ENCODE measurements around the gene DPP7.

DPP7 gene

GRCh38 chr9:137086531-137087408 is 27.8 kb downstream of the DPP7 start, which contains the start of gene MAN1B1:
Gene MAN1B1, plus strand, starts transcription at chr9:137086985. Its CDS starts 15 bp downstream, at chr9:137087000.
- DNase-seq (ENCODE audit: low read depth): peak; percentile 97

DNA sequence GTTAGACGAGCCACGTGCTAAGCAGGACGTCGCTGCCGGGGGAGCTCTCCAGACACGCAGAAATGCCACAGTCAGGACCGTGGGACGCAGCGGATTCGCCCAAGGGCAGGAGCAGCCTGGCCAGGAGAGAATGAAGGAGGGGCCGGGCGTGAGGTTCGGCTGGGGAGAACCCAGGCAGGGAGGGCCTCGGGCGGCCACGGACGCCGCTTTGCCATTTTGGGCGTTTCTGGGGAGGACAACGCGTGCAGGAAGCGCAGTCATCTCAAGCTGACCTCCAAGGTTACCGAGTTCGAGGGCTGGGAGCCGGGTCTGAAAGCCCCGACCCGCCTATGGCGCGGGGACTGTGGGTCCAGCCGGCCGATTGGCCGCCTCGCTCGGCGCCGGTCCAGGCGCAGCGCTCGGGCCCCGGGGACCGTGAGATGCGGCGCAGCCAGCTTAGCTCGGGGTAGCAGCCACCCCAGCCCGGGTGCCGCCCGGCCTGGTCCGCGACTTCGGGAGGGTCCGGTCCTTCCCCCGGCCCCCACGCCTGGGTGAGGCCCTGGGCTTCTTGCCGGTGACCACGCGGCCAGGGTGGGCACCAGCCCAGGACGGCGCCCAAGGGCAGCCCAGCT is 28.5 kb downstream of the DPP7 start:
- DNase-seq (ENCODE audit: low read depth): no peak

DNA sequence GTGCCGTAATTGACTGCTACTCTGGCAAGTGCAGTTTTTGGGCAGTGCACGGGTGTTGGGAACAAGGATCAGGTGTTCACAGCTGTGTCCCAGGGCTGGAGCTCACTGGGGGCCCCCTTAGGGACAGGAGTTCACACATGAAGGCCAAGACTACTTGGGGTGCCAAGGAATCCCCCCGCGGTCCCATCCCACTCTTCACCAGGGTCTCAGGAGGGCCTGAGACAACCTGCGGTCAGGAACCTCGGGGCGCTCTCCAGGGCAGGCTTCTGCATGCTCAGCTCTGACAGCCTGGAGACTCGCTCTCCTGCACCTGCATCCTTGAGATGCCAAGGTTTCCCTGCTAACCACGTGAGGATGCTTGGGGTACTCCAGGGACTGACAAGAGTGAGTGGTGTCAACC is 30.0 kb downstream of the DPP7 start:
- DNase-seq (ENCODE audit: low read depth): no peak

GRCh38 chr9:137083394-137084004 is 31.0 kb downstream of the DPP7 start:
- no peak for DNase-seq (ENCODE audit: low read depth)

DNA sequence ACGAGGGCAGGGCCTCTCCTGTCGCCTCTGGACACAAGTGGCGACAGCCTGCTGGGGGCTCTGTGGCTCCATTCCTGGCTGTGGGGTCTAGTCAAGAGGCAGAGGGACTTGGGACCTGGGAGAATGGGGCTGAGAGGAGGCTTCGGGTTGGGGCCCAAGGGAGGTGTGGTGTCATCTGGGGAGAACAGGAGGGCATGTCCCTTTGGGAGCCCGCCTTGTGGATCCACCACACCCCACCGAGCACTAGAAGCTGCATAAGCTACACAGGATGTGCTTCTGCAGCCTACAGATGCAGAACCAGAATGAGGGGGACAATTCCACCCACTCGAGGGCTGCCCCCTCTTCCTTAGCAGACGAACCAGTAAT is 31.6 kb downstream of the DPP7 start:
- DNase-seq (ENCODE audit: low read depth): no peak

- no peak for DNase-seq (ENCODE audit: low read depth)
Measured at GRCh38 chr9:137082222-137082924, 32.2 kb downstream of the DPP7 start.

GRCh38 chr9:137080260-137081122 is 34.0 kb downstream of the DPP7 start:
- DNase-seq (ENCODE audit: low read depth): no peak

GRCh38 chr9:137079401-137079787 is 35.1 kb downstream of the DPP7 start:
- no peak for DNase-seq (ENCODE audit: low read depth)

DNA sequence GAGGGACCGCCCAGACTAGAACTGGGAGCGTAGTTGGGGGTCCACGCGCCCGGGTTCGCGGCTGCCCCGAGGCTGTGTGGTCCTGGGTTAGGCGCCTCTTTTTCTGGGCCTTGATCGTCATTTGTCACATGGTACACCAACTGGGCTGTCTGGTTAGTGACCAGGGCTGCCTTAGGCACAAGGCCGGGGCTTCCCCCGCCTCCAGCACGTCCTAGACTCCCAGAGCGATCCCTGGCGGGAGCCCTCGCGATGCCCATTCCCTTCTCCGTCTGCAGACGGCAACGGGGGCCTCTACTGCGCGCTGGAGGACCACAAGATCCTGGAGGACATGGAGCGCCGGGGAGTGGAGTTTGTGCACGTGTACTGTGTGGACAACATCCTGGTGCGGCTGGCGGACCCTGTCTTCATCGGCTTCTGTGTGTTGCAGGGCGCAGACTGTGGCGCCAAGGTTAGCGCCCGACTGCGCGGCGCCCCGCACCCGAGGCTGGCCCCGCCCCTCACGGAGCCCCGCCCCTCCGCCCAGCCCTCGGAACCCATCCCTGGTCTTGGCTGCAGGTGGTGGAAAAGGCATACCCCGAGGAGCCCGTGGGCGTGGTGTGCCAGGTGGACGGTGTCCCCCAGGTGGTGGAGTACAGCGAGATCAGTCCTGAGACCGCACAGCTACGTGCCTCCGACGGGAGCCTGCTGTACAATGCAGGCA is 35.7 kb downstream of the DPP7 start:
- DNase-seq (ENCODE audit: low read depth): no peak

DNA sequence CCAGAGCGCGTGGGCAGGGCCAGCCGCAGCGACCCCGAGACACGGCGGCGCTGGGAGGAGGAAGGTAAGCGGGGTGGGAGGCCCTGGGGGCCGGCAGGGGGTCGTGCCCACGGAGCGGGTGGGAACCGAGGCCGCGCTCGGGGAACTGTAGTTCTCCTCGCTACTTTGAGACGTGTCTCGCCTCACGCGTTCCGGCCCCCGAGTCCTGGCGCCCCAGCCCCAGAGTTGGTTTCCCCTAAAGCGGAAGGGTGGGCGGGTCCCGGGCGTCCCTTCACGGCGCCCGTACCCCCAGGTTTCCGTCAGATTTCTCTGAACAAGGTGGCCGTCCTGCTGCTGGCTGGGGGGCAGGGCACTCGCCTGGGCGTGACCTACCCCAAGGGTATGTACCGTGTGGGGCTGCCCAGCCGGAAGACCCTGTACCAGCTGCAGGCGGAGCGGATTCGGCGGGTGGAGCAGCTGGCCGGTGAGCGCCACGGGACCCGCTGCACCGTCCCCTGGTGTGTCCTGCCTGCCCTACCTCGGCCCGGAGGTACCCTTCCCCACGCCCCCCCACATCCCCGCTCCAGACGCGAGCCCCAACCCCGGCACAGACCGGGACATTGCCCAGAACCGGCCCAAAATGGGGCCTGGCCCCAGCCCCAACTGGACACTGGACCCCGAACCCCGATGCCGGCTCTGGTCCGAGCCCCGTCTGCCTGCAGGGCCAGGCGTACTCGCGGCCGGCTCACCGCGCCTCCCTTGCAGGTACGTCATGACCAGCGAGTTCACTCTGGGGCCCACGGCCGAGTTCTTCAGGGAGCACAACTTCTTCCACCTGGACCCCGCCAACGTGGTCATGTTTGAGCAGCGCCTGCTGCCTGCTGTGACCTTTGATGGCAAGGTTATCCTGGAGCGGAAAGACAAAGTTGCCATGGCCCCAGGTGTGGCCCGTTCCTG is 36.5 kb downstream of the DPP7 start:
- peak; percentile 25 for DNase-seq (ENCODE audit: low read depth)

DNA sequence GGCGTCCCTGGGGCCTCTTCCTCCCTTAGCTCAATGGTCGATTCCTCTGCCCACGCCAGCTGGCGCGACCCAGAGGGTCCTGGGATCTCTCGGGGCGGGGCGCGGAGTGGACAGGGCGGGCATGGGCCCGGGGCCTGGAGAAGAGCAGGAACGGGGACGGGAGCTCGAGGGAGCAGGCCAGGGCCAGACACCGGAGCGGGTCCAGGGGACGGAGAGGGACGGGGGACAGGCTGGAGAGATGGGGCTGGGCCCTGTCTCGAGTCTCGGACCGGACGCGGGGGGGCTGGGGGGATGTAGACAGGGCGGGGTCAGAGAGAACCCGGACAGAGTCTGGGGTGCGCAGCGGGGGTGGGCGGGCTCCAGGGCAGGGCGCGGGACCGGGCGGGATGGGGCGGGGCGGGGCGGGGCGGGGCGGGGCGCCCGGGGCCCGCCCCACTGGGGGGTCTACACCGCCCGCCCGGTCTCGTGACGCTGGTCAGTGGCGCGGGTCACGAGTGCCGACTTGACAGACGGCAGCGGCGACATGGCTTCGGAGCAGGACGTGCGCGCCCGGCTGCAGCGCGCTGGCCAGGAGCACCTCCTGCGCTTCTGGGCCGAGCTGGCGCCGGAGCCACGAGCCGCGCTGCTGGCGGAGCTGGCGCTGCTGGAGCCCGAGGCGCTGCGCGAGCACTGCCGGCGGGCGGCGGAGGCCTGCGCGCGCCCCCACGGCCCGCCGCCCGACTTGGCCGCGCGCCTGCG is 37.4 kb downstream of the DPP7 start, which contains the start of gene UAP1L1:
UAP1L1 (plus strand) TSS at position 508 of the 738 bp plus-strand sequence; CDS start at position 524, 16 bp downstream.
- DNase-seq (ENCODE audit: low read depth): peak; percentile 20

DNA sequence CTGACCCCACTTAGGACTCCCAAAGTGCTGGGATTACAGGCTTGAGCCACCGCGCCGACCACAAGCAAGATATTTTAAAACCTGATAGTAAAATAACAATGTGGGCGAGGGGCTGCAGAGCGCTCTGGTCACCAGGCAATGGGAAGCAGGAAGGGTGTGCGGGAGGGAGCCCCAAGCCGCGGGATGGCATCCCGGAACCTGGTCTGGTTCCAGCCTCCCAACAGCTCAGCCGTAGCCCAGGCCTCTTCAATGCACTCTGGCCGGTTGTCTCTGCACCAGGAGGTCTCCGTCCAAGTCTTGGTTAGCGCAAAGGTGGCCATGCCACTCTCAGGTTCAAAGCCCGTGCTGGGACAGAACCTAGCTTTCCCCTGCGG is 37.9 kb downstream of the DPP7 start:
- no peak for DNase-seq (ENCODE audit: low read depth)

- no peak for DNase-seq (ENCODE audit: low read depth)
Measured at GRCh38 chr9:137075275-137075775, 39.2 kb downstream of the DPP7 start.

GRCh38 chr9:137074657-137075274 is 39.8 kb downstream of the DPP7 start:
- no peak for DNase-seq (ENCODE audit: low read depth)

DNA sequence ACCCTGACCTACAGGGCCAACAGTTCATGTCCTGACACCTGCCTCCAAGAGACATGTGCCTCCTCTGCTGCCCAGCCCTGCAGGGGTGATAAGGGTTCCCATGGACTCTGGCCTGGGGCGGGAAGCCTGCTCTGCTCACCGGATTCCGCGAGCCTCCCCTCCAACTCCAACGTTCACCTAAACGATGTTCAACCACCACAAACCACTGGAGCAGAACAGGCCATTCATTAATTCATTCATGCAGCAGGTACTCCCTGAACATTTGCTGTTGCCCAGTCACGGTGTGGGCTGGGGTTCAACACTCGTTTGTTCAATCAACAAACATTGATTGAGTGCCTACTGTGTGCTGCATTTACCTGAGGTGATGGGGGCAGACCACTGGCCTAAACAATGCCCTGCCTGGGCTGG is 40.5 kb downstream of the DPP7 start:
- DNase-seq (ENCODE audit: low read depth): no peak

DNA sequence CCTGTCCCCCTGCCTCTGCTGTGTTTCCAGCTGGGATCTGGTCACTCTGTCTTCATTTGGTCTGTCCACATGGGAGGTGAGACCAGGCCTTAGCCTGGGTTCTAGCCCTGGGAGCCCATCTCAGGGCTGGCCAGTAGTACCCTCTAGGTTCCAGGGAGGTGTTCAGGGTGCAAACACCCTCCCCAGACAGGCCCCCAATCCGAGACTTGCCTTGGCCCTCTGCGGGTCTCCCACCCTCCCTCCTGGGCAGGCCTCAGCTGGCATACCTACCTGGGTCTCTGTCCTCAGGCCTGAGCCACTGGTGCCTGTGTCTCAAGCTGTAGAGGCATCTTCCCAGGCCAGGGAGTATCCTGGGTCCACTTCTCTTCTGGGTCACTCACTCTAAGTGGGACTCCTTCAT is 43.3 kb downstream of the DPP7 start:
- no peak for DNase-seq (ENCODE audit: low read depth)

- DNase-seq (ENCODE audit: low read depth): no peak
Measured at GRCh38 chr9:137070906-137071275, 43.6 kb downstream of the DPP7 start.

GRCh38 chr9:137070201-137070905 is 44.2 kb downstream of the DPP7 start, which contains the start of gene SAPCD2:
Gene SAPCD2, minus strand, starts transcription at chr9:137070557. Its CDS starts 97 bp downstream, at chr9:137070460.
- DNase-seq (ENCODE audit: low read depth): peak; percentile 72
